NCI-H2081 treated with DMSO at 0.1 percent for 48 hours (cell line): ENCODE data around the gene NCF1.
"Not testable (repeated sequence)": the region's sequence is repeated elsewhere in the genome, so short reads cannot be mapped to it uniquely, and the experiment has no call there.

ENCODE experiments used
- DNase-seq: peaks from one replicate; lab custom pipeline; 2025; lab: John Stamatoyannopoulos, UW

NCF1 gene

GRCh38 chr7:74773760-74774750 is at the start of gene NCF1:
Gene NCF1 (plus strand): TSS chr7:74774011. CDS start chr7:74774032, 21 bp downstream.
- not testable (repeated sequence) for DNase-seq

GRCh38 chr7:74725840-74726239 is 48.0 kb upstream of the NCF1 start:
- DNase-seq, result no peak

- no peak for DNase-seq
Measured at GRCh38 chr7:74726309-74727101, 47.3 kb upstream of the NCF1 start.

GRCh38 chr7:74728686-74729085 is 45.1 kb upstream of the NCF1 start:
- not testable (repeated sequence) for DNase-seq

- not testable (repeated sequence) for DNase-seq
Measured at GRCh38 chr7:74730186-74730585, 43.6 kb upstream of the NCF1 start.

GRCh38 chr7:74739974-74740703 is 33.7 kb upstream of the NCF1 start:
- DNase-seq, result not testable (repeated sequence)

- not testable (repeated sequence) for DNase-seq
Measured at GRCh38 chr7:74743936-74744557, 29.8 kb upstream of the NCF1 start.

- not testable (repeated sequence) for DNase-seq
Measured at GRCh38 chr7:74753921-74754482, 19.8 kb upstream of the NCF1 start.

GRCh38 chr7:74756673-74757072 is 17.1 kb upstream of the NCF1 start:
- not testable (repeated sequence) for DNase-seq

- DNase-seq, result not testable (repeated sequence)
Measured at GRCh38 chr7:74758268-74758667, 15.5 kb upstream of the NCF1 start.

- DNase-seq, result not testable (repeated sequence)
Measured at GRCh38 chr7:74758982-74759381, 14.8 kb upstream of the NCF1 start.

- not testable (repeated sequence) for DNase-seq
Measured at GRCh38 chr7:74765205-74765918, 8.4 kb upstream of the NCF1 start.

- not testable (repeated sequence) for DNase-seq
Measured at GRCh38 chr7:74766509-74766908, 7.3 kb upstream of the NCF1 start.

- DNase-seq, result not testable (repeated sequence)
Measured at GRCh38 chr7:74766991-74767390, 6.8 kb upstream of the NCF1 start.

GRCh38 chr7:74770062-74770461 is 3.7 kb upstream of the NCF1 start:
- DNase-seq, result not testable (repeated sequence)

- DNase-seq, result not testable (repeated sequence)
Measured at GRCh38 chr7:74772093-74772492, 1.7 kb upstream of the NCF1 start.

- DNase-seq, result not testable (repeated sequence)
Measured at GRCh38 chr7:74775111-74775510, 1.3 kb downstream of the NCF1 start.

- not testable (repeated sequence) for DNase-seq
Measured at GRCh38 chr7:74779053-74779452, 5.2 kb downstream of the NCF1 start.

- DNase-seq, result not testable (repeated sequence)
Measured at GRCh38 chr7:74781746-74782145, 7.9 kb downstream of the NCF1 start.

GRCh38 chr7:74783595-74783994 is 9.8 kb downstream of the NCF1 start:
- DNase-seq, result not testable (repeated sequence)
